ENCODE results near the gene TSPAN14. TPM values are rescaled to one million over a fixed set of nuclear protein-coding genes. Genes with fewer than 3 reads are reported as not detected.
"Not testable (repeated sequence)": the region's sequence is repeated elsewhere in the genome, so short reads cannot be mapped to it uniquely, and the experiment has no call there.

TSPAN14 gene
- total and polyA plus RNA-seq, 2 experiments from 2014 or later: 17.9 to 40.7 TPM

- peaks cover 14% of the 10 kb centered on the region for H3K27me3 Mint-ChIP-seq (ENCODE audit: insufficient read depth, low read depth, poor library complexity)
- H3K36me3 ChIP-seq (ENCODE audit: insufficient read depth); ATAC-seq; H3K4me3 Mint-ChIP-seq; DNase-seq (ENCODE audit: low spot score); H3F3A ChIP-seq (replicated peaks; ENCODE audit: low read depth); H3K4me2 ChIP-seq; H3K4me1 Mint-ChIP-seq; H3K36me3 Mint-ChIP-seq (ENCODE audit: low read depth); H3K4me3 ChIP-seq; H3K27me3 ChIP-seq (ENCODE audit: insufficient read depth); H3K4me1 ChIP-seq (ENCODE audit: insufficient read depth); H3K27ac Mint-ChIP-seq; H3K9me2 ChIP-seq (ENCODE audit: insufficient read depth); H4K20me1 ChIP-seq (replicated peaks; ENCODE audit: insufficient read depth); H3K79me2 ChIP-seq (replicated peaks; ENCODE audit: insufficient read depth); H3K9me3 Mint-ChIP-seq; H3K27ac ChIP-seq (ENCODE audit: low read depth); H2AFZ ChIP-seq: not testable (repeated sequence)
Observed at GRCh38 chr10:80543319-80543672, 89.2 kb downstream of the TSPAN14 start.

GRCh38 chr10:80544316-80544953 lies 90.3 kb downstream of the TSPAN14 start:
- Histone ChIP-seq H3K27me3 (ENCODE audit: insufficient read depth) (no peaks in the 10 kb centered on the region), H3K27ac (ENCODE audit: low read depth) (no peak overlapping the region), H3F3A (replicated peaks; ENCODE audit: low read depth) (no peaks in the 10 kb centered on the region), H3K4me1 (ENCODE audit: insufficient read depth) (no peaks in the 10 kb centered on the region), H4K20me1 (replicated peaks; ENCODE audit: insufficient read depth) (no peaks in the 10 kb centered on the region), H3K4me2 (no peak overlapping the region), H3K36me3 (ENCODE audit: insufficient read depth) (no peaks in the 10 kb centered on the region), H3K9me2 (ENCODE audit: insufficient read depth) (no peaks in the 10 kb centered on the region), H2AFZ (no peak overlapping the region), H3K4me3 (no peak overlapping the region), H3K79me2 (replicated peaks; ENCODE audit: insufficient read depth) (no peaks in the 10 kb centered on the region)
- Mint-ChIP-seq H3K27me3 (ENCODE audit: insufficient read depth, low read depth, poor library complexity) (peaks cover 14% of the 10 kb centered on the region), H3K27ac (no peak overlapping the region), H3K4me3 (no peak overlapping the region), H3K36me3 (ENCODE audit: low read depth) (no peaks in the 10 kb centered on the region; the same call in 2 of the 3 replicates), H3K9me3 (no peaks in the 10 kb centered on the region; the same call in 2 of the 3 replicates), H3K4me1 (no peaks in the 10 kb centered on the region; the same call in 2 of the 3 replicates)
- DNase-seq (ENCODE audit: low spot score): no peak
- ATAC-seq: no peak
- TF ChIP-seq REST (IDR thresholded peaks at IDR 0.05; ENCODE audit: unreplicated experiment) (no peak), STAT1 (IDR thresholded peaks at IDR 0.05; ENCODE audit: unreplicated experiment) (no peak), NANOG (IDR thresholded peaks at IDR 0.05; ENCODE audit: borderline replicate concordance) (no peak), CREB1 (CRISPR knock-in tag; IDR thresholded peaks at IDR 0.05; ENCODE audit: low read depth) (no peak), ETS1 (IDR thresholded peaks at IDR 0.05) (no peak), EZH2phosphoT487 (IDR thresholded peaks at IDR 0.05; ENCODE audit: unreplicated experiment) (no peak), ZNF462 (CRISPR knock-in tag; IDR thresholded peaks at IDR 0.05) (no peak), CTCF (conservative IDR thresholded peaks at IDR 0.05; ENCODE audit: low read depth in 2 of 2) (no peak), JUNB (IDR thresholded peaks at IDR 0.05; ENCODE audit: unreplicated experiment) (no peak)

Measured in GM23338 (cell line).